Lung (tissue), 12 donors: ENCODE measurements around the gene AKR1C2. TPM values are rescaled to one million over a fixed set of nuclear protein-coding genes. Genes with fewer than 3 reads are reported as not detected.

Source experiments
- ATAC-seq: fragments of 200-7000 bp; cut with Tn5 transposase; one replicate; pipeline ENCODE4 v1.9.1; 2020; ENCODE audit warnings: moderate number of reproducible peaks; ENCODE audit not compliant: insufficient read depth, low FRiP score
- DNase-seq, 3 donors: peaks; one replicate each; pipeline ENCODE4 v3.0.0-alpha.2; 2013 to 2017
- H3K27ac ChIP-seq, 2 donors: one replicate each; pipeline ENCODE4 v1.5.1; 2013; ENCODE audit warnings: mild to moderate bottlenecking in 2 of 2, moderate library complexity in 2 of 2, control low read depth in 1 of 2, inconsistent platforms in 1 of 2, low read depth in 1 of 2, low read length in 1 of 2
- H3K27me3 ChIP-seq, 3 donors: one replicate each; pipeline ENCODE4 v1.5.1; 2013; ENCODE audit warnings: low read length in 2 of 3; ENCODE audit not compliant: control insufficient read depth in 3 of 3, insufficient read depth in 3 of 3
- H3K36me3 ChIP-seq, 4 donors: one replicate each; pipeline ENCODE4 v1.5.1; 2013; ENCODE audit warnings: low read length in 4 of 4, mild to moderate bottlenecking in 1 of 4, moderate library complexity in 1 of 4; ENCODE audit not compliant: control insufficient read depth in 4 of 4, insufficient read depth in 4 of 4
- H3K4me1 ChIP-seq, 5 donors: one replicate each; pipeline ENCODE4 v1.5.1; 2013; ENCODE audit warnings: low read length in 5 of 5, mild to moderate bottlenecking in 2 of 5, moderate library complexity in 1 of 5; ENCODE audit not compliant: control insufficient read depth in 5 of 5, insufficient read depth in 5 of 5
- H3K4me3 ChIP-seq: one replicate; pipeline ENCODE4 v1.5.1; 2013; ENCODE audit warnings: mild to moderate bottlenecking, control low read depth, moderate library complexity
- H3K9ac ChIP-seq, 2 donors: one replicate each; pipeline ENCODE4 v1.5.1; 2013; ENCODE audit warnings: low read length in 2 of 2, control low read depth in 1 of 2; ENCODE audit not compliant: insufficient read depth in 1 of 2
- H3K9me3 ChIP-seq, 4 donors: one replicate each; pipeline ENCODE4 v1.5.1; 2013; ENCODE audit warnings: low read length in 3 of 4, mild to moderate bottlenecking in 1 of 4, moderate library complexity in 1 of 4; ENCODE audit not compliant: control insufficient read depth in 4 of 4, insufficient read depth in 3 of 4
- WGBS, 2 donors: extraction: QIAGEN DNeasy Blood & Tissue Kit; methylation state at CpG; one replicate each; pipeline ENCODE4 v1.1.7; 2013; 5-methylcytosine and 5-hydroxymethylcytosine counted together
- polyA plus RNA-seq, 2 donors: library from polyadenylated mRNA; stranded (reverse); fragments of 200-250 nt; gene quantifications; one replicate each; pipeline ENCODE4 v1.2.1, GENCODE V29; 2013
- total RNA-seq, 2 donors: library from RNA; depleted of rRNA in 1 of 2; stranded (reverse); fragments of >200 nt in 1 of 2; gene quantifications; one replicate each; pipeline ENCODE4 v1.2.1, GENCODE V29; 2014 to 2021
- TF ChIP-seq, protein P1 (sequence below): IDR thresholded peaks from 2 replicates; pipeline ENCODE4 v1.5.1; 2012; ENCODE audit warnings: mild to moderate bottlenecking; ENCODE audit errors: control extremely low read depth, extremely low read depth
- donor health status: control.
- donor health status: control.
- donor health status: Bipolar disorder and iron deficiency.
- donor health status: healthy.
- donor health status: DM: yes; HTN: yes; CAD: no.

Gene AKR1C2
- total and polyA plus RNA-seq, 4 donors = 1.8 to 56.6 (median 27.4) TPM

DNA sequence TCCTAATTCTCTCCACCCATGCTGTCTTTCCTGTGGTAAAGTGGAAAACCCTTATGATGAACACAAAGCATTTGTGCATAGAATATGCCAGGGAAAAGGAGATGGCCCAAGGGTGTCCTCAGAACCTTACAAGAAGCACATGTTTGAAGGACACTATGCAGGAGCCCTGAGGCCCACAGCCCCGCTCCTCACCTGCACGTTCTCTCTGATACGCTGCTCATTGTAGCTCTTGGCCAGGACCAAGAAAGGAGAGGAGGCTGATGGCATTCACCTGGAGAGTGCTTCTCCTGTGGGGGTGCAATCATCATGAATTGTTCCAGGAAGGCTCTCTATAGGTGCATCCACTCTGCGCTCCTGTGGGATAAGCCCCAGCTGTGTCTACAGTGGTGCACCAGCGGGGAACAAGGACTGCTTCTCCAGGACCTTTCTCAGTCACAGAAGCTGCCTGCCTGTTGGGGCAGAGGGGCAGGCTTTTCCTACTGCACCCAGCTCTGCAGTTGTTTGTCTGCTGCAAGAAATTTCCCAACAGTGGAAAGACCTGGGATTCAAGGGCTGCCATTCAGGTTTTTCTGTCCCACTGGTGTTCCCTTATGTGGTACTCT, 19.9 kb downstream of the AKR1C2 start:
- H3K36me3 ChIP-seq = no peaks in the 10 kb centered on the region
- no peak for ATAC-seq
- H3K9me3 ChIP-seq = no peaks in the 10 kb centered on the region
- no peak overlapping the region for H3K4me3 ChIP-seq
- H3K4me1 ChIP-seq = peaks cover 0 to 6% (median 3%) of the 10 kb centered on the region in 5 donors
- H3K27ac ChIP-seq = no peak overlapping the region
- no peak for DNase-seq
- TF ChIP-seq, protein P1, sequence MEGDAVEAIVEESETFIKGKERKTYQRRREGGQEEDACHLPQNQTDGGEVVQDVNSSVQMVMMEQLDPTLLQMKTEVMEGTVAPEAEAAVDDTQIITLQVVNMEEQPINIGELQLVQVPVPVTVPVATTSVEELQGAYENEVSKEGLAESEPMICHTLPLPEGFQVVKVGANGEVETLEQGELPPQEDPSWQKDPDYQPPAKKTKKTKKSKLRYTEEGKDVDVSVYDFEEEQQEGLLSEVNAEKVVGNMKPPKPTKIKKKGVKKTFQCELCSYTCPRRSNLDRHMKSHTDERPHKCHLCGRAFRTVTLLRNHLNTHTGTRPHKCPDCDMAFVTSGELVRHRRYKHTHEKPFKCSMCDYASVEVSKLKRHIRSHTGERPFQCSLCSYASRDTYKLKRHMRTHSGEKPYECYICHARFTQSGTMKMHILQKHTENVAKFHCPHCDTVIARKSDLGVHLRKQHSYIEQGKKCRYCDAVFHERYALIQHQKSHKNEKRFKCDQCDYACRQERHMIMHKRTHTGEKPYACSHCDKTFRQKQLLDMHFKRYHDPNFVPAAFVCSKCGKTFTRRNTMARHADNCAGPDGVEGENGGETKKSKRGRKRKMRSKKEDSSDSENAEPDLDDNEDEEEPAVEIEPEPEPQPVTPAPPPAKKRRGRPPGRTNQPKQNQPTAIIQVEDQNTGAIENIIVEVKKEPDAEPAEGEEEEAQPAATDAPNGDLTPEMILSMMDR = no peak
- 96 to 97% methylated on average over 5 of the region's 5 CpGs for WGBS, 2 donors
- no peak overlapping the region for H3K9ac ChIP-seq
- H3K27me3 ChIP-seq = no peaks in the 10 kb centered on the region

DNA sequence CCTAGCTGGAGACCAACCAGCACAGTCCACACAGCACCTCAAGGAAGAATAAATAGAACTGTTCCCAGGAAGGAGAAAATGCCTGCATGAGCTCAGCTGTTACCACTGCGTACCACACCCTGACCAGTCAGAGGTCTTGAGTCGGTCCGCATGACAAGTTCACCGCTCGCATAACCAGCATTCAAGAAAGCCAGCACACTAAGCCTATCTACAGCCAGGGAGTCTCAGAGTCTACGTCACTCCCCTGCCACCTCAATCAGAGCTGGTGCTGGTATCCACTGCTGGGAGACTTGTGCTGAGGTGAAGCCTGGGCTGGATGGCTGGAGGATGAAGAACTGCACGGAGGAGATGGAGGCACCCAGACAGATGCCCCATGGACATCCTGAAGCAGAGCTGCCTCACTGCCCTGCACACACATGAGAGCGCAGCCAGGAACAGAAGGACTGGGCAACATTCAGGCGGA, 20.9 kb downstream of the AKR1C2 start:
- 87 to 92% methylated on average over 9 of the region's 9 CpGs for WGBS, 2 donors
- H3K27me3 ChIP-seq = no peaks in the 10 kb centered on the region
- H3K4me1 ChIP-seq = peaks cover 0 to 6% (median 3%) of the 10 kb centered on the region in 5 donors
- TF ChIP-seq, protein P1 = no peak
- peak overlapping the region in 1 of 2 donors; percentile 42 for H3K27ac ChIP-seq
- H3K4me3 ChIP-seq = no peak overlapping the region
- H3K36me3 ChIP-seq = no peaks in the 10 kb centered on the region
- H3K9me3 ChIP-seq = no peaks in the 10 kb centered on the region
- ATAC-seq (no peak), DNase-seq (no peak)
- no peak overlapping the region for H3K9ac ChIP-seq

DNA sequence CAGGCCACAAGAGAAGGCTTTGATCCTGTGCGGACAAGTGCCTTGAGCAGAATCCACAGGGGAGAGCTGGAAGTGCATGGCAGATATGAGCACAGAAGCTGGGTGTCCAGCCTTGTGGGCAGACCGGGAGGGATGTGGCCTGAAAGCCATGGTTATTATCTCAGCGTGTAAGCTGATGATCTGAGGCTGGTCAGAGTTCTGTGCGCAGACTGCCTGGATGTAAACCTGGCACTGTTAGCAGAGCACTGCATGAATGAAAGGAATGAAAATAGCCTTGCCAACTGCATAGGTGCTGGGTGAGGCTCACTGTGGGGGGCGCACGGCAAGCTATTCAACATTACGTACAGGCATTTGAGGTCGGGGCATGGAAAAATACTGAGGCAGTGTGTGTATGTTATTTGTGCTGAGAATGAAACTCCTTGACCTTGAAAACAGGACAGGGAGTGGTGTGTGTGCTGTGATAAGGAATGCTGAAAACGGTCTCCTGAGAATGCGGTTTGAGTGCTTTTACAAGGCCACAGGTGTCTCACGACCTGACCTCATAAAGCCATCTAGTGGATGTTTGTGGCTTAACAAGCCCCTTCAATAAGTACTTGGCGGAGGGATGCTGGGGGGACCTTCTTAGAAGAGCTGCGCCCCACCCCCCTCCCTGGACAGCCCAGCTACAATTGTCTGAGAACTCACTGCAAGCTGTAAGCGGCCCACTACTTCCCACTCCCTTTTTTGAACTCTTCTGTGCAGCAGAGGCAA, 21.8 kb downstream of the AKR1C2 start:
- H3K4me3 ChIP-seq = no peak overlapping the region
- DNase-seq (peak; percentile 19 to 60 (median 42)), ATAC-seq (peak; percentile 64)
- no peaks in the 10 kb centered on the region for H3K27me3 ChIP-seq
- TF ChIP-seq, protein P1 = no peak
- WGBS, 2 donors = 44 to 51% methylated on average over 14 of the region's 14 CpGs
- peak overlapping the region in 1 of 2 donors; percentile 81 for H3K27ac ChIP-seq
- H3K9me3 ChIP-seq = no peaks in the 10 kb centered on the region
- H3K4me1 ChIP-seq = peaks cover 0 to 6% (median 3%) of the 10 kb centered on the region in 5 donors
- H3K9ac ChIP-seq = peak overlapping the region in 1 of 2 donors; percentile 61
- H3K36me3 ChIP-seq = no peaks in the 10 kb centered on the region
